NCI-H774 (cell line): Measurements from ENCODE around the gene EPAS1.

Experiments used
- DNase-seq: peaks from one replicate; lab custom pipeline; 2025; lab: John Stamatoyannopoulos, UW

The EPAS1 gene

GRCh38 chr2:46410273-46411244, 113.4 kb downstream of the EPAS1 start:
- DNase-seq = no peak

DNA sequence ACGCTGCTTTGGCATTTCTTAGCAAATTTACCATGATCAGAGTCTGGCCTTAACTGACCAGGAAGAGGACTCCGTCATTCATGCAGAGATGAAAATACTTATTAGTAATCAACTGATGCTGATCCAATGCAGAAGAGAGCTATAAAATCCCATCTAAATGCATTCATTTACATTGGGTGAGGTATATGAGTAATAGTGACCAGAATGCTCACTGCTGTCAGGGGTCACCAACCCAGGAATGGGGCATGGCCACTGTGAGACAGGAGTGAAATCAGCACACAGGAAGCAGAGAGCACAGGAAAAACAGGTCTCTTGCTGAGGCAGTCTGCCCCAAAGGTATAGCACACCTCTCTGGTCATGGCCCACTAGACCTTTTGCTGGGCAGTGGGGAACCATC, 114.0 kb downstream of the EPAS1 start:
- DNase-seq = no peak

- no peak for DNase-seq
Measured at GRCh38 chr2:46411985-46412384, 114.8 kb downstream of the EPAS1 start.

GRCh38 chr2:46413111-46413510, 115.9 kb downstream of the EPAS1 start:
- DNase-seq = no peak

DNA sequence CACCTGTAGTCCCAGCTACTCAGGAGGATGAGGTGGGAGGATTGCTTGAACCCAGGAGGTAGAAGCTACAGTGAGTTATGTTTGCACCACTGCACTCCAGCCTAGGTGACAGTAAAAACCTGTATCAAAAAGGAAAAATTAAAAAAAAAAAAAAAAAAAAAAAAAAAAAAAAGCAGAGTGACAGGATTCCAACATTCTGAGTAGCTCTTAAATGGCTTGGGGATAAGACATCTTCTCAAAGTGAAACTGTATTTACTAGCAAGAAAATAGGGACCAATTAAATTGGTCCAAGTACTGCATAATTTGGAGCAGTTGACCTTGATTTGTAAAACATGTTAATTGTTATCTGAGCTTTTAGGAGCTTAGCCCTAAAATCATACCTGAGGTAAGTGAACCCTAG, 116.4 kb downstream of the EPAS1 start:
- DNase-seq = no peak

GRCh38 chr2:46414701-46415100, 117.5 kb downstream of the EPAS1 start:
- DNase-seq = no peak

GRCh38 chr2:46416280-46416679, 119.1 kb downstream of the EPAS1 start:
- DNase-seq = no peak

DNA sequence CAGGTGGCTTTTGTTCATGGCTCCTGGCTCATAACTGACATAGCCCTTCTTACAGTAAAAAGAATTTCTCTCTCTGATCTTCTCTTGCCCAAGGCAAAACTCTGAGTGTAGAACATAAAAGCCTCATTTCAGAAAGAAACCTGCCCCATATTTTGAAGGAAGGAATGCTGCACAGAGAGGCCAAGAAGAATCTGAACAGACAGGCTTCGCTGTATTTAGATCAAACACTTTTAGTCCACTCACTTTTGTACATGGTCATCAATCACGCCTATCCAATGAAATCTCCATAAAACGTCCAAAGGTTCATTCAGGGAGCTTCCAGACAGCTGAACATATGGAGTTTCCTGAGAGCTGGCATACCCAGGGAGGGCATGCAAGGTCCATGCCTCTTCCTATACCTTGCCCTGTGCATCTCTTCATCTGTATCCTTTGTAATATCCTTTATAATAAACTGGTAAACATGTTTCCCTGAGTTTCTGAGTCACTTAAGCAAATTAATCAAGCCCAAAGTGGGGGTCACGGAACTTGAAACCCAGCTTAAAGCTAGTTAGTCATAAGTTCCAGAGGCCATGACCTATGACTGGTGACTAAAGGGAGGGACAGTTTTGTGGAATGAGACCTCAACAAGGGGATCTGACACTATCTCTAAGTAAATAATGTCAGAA, 119.7 kb downstream of the EPAS1 start:
- DNase-seq = no peak

DNA sequence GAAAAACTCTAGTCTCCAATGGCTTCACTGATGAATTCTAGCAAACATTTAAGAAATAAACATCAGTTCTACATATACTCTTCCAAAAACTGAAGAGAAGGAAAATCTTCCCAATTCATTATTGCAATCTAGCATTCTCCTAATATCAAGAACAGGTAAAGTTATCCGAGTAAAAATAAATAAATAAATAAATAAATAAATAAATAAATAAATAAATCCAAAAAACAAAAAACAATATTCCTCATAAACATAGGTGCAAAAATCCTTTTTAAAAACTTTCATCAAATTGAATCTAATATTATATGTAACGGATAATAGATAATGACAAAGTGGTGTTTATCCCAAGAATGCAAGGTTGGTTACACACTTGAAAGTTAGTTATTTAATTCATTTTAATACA, 123.7 kb downstream of the EPAS1 start:
- DNase-seq = no peak

DNA sequence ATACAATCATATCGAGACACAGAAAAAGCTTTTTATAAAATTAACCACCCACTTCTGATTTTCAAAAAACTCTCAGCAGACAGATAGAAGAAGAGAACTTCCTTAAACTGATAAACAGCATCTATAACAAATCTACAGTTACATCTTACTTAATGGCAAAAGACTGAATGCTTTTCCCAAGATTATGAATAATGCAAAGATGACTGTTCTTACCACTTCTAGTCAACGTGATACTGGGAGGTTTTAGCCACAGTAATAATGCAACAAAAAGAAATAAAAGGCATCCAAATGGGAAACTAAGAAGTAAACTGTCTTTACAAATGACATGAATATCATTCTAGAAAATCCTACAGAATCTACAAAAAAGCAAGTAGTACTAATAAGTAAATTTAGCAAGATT, 124.2 kb downstream of the EPAS1 start:
- no peak for DNase-seq

- no peak for DNase-seq
Measured at GRCh38 chr2:46422717-46423394, 125.6 kb downstream of the EPAS1 start.

- DNase-seq = no peak
Measured at GRCh38 chr2:46424937-46425336, 127.7 kb downstream of the EPAS1 start.

DNA sequence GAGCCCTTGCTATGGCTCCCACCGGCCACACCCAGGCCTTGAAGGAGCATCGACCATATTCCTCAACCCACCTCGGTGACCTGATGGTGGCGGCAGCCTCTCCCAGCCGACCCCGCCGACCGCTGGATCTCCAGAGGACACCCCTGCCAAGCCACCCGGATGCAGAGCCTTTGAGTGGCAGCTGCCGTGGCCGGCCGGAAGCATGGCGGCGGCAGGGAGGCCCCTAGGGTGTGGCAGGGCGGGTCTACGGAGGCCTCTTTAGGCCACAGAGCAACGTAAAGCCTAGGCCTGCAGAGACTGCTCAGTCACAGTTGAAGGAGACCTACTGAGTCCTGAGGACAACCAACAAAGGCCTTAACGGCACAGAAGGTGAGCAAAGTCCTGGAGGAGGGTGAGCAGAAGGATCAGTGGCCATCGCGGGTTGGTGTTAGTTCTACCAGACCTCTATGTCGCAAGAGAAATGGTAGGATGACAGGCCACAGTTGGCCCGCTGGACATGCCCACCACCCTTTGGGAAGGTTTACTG, 131.8 kb downstream of the EPAS1 start:
- no peak for DNase-seq

- DNase-seq = no peak
Measured at GRCh38 chr2:46430413-46430812, 133.2 kb downstream of the EPAS1 start.

GRCh38 chr2:46430992-46431391, 133.8 kb downstream of the EPAS1 start:
- no peak for DNase-seq

GRCh38 chr2:46431481-46432235, 134.5 kb downstream of the EPAS1 start:
- DNase-seq = no peak

- DNase-seq = no peak
Measured at GRCh38 chr2:46434851-46435273, 137.7 kb downstream of the EPAS1 start.

- no peak for DNase-seq
Measured at GRCh38 chr2:46435353-46435752, 138.1 kb downstream of the EPAS1 start.

GRCh38 chr2:46435796-46436360, 138.7 kb downstream of the EPAS1 start:
- no peak for DNase-seq
